ENCODE measurements around the gene PITPNM3.
"Not testable (repeated sequence)": the region's sequence is repeated elsewhere in the genome, so short reads cannot be mapped to it uniquely, and the experiment has no call there.

The PITPNM3 gene

GRCh38 chr17:6497496-6498221 is 58.7 kb downstream of the PITPNM3 start:
- no peak for DNase-seq

- no peak for DNase-seq
Measured at GRCh38 chr17:6496640-6497441, 59.5 kb downstream of the PITPNM3 start.

- DNase-seq = no peak
Measured at GRCh38 chr17:6496116-6496481, 60.3 kb downstream of the PITPNM3 start.

GRCh38 chr17:6495450-6496115 is 60.8 kb downstream of the PITPNM3 start:
- DNase-seq = no peak

- no peak for DNase-seq
Measured at GRCh38 chr17:6494239-6494941, 62.0 kb downstream of the PITPNM3 start.

GRCh38 chr17:6492892-6493674 is 63.3 kb downstream of the PITPNM3 start:
- peak; percentile 46 for DNase-seq

GRCh38 chr17:6491071-6491700 is 65.2 kb downstream of the PITPNM3 start:
- DNase-seq = no peak

- DNase-seq = no peak
Measured at GRCh38 chr17:6489016-6489550, 67.3 kb downstream of the PITPNM3 start.

GRCh38 chr17:6488008-6488539 is 68.3 kb downstream of the PITPNM3 start:
- DNase-seq = no peak

- DNase-seq = no peak
Measured at GRCh38 chr17:6487251-6488007, 68.9 kb downstream of the PITPNM3 start.

- DNase-seq = no peak
Measured at GRCh38 chr17:6485646-6486412, 70.5 kb downstream of the PITPNM3 start.

- DNase-seq = no peak
Measured at GRCh38 chr17:6483507-6483906, 72.8 kb downstream of the PITPNM3 start.

GRCh38 chr17:6482796-6483195 is 73.6 kb downstream of the PITPNM3 start:
- DNase-seq = not testable (repeated sequence)

GRCh38 chr17:6482105-6482455 is 74.3 kb downstream of the PITPNM3 start:
- DNase-seq = no peak

- no peak for DNase-seq
Measured at GRCh38 chr17:6480303-6480675, 76.1 kb downstream of the PITPNM3 start.

GRCh38 chr17:6479622-6480302 is 76.6 kb downstream of the PITPNM3 start:
- DNase-seq = no peak

GRCh38 chr17:6478486-6478885 is 77.9 kb downstream of the PITPNM3 start:
- no peak for DNase-seq

- no peak for DNase-seq
Measured at GRCh38 chr17:6477831-6478383, 78.4 kb downstream of the PITPNM3 start.

- DNase-seq = peak; percentile 31
Measured at GRCh38 chr17:6476810-6477179, 79.6 kb downstream of the PITPNM3 start.

Measured in OCI-M1 (cell line).